CMK (cell line): ENCODE measurements around the gene NPTXR.
"Not testable (repeated sequence)": the region's sequence is repeated elsewhere in the genome, so short reads cannot be mapped to it uniquely, and the experiment has no call there.

ENCODE experiments used
- DNase-seq: peaks from one replicate; pipeline ENCODE4 v3.0.0-alpha.2; 2010; ENCODE audit warnings: low read depth

NPTXR gene

DNA sequence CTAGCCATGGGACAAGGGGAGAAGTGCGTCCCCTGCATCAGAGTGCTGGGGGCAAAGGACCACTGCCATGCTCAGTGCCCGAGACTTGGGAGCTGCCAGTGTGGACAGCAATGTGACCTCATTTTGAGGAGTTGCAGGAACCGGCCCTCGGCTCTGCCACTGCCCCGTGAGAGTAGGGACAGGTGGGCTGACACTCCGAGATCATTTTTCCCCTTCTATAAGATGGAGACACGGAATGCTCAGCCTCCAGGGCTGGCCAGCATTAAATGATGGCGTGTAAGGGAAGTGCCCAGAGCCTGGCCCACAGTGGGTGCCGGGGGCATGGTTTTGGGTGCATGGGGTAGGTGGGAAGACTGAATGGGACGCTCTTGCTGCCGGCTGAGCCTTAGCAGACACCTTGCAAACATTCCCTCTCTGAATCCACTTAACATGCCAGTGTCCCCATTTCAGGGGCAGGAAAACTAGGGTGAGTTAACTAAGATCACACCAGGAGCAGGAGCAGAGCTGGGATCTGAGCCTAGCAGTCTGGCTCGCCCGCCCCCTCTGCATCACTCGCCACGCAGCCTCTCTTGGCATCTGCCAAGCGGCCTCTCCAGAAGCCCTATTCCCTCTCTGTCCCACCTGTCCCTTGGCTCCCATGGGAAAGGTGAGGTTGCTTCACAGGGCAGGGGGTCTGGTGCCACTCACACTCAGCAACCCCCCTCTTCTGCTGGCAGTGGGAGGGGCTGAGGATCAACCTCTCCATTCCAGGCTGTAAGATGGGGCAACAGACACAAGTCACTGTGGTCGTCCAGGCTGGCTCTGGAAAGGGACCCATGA lies 13.6 kb downstream of the NPTXR start:
- no peak for DNase-seq

DNA sequence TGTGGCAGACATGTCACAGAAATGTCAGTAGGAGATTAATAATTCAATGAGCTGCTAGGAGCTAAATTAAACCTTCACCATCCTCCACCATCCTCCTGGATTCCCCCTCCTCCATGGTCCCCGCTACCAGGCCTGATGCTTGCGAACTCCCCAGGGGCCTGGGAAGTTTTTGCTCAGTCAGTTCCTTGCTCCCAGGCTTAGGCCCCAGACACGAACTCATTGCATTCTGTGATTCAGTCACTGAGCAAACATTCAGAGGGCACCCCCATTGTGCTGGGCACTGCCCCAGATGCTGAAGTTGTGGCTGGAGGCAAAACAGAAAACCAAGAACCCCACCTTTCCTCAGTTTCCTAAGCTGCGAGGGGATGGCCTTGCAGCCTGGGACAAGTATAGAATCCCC lies 14.3 kb downstream of the NPTXR start:
- DNase-seq: no peak

DNA sequence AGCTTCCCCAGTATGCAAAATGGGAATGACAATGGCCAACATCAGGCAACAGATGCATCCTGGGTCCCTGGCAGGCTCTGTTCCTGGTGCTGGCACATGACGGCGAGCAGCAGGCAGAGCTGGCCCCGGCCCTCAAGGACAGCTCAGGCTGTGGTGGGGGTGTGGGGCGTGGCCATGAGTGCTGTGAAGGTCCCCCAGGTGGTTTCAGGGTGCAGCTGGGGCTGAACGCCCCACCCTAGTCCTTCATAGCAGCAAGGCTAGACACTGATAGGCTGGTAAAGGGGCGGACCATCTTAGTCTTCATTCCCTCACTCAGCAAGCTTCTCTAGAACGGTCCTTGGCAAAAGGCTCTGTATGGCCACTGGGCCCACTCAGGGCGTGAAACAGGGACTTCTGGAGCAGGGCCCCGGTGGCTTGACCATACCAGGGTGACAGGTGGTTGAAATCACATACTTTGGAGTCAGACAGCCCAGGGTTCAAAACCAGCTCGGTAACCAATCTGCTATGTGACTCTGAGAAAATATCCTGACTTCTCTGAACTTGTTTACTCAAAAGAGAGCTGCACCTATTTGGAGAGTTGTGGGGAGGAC lies 15.1 kb downstream of the NPTXR start:
- DNase-seq: no peak

DNA sequence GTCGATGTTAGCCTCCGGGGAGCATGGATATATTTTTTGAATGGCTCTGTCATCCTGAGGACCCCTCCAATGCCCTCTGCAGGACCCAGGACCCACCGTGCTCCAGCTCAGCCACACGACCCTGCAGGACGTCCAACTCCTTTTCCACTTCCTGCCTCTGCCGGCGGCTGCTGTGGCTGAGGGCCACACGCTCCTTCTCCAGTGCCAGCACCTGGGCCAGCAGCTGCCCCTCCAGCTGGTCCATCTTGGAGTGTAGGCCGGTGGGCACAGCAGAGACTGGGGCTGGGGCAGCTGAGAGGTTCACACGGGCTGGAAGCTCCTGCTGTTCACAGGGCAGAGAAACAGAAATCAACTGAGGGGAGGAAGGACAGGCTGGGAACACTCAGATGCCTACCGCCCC lies 15.6 kb downstream of the NPTXR start:
- DNase-seq: no peak

DNA sequence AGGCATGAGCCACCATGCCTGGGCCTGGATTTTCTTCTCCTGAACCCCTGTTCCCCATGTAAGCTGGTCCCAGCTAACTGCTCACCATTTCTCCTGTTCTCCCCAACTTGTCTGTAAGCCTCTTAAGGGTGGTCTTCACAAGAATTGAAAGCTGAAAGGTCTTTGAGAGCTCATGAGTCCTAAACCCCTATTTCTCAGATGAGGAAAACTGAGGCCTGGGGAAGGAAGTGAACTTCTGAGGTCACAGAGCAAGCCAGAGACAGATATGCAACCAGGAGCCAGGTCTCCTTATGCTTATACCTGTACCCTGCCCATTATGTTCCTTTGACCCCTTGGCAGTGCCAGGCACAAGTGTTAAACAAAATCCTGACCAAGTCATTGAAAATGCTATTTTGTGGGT lies 16.3 kb downstream of the NPTXR start:
- no peak for DNase-seq

DNA sequence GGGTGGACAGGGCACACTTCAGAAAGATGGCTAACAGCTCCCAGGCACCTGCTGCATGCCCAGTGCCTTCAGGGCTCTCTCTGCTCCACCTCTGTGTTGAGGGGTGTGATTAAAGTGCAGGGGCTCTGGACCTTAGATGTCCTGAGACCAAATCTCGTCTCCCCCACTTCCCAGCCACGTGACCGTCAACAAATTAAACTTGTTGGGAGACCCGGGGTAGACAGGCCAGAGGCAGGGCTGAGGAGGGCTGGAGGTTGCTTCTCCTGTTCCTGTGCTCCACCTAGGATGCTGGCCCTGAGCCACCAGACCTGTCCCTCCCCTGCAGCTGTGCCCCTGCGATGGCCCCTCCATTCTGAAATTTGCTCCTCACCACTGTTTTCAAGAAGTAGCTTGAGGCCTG lies 17.0 kb downstream of the NPTXR start:
- DNase-seq: no peak

DNA sequence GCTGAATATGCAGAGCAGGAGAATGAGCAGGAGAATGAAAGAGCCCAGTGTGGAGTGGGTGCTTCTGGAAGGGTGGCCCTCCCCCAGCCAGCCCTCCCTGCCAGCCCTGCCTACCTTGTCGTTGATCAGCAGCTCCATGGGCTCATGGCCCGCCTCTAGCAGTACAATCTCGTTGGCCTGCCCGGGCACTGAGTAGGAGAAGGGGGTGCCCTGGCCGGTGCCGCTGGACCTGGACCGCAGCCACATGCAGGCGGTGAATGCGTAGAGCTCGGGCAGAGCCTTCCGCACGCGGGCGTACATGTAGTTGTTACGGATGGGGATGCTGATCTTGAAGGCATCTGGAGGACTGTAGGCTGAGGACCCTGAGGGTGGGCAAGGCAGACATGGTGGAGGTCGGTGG lies 17.4 kb downstream of the NPTXR start:
- no peak for DNase-seq

DNA sequence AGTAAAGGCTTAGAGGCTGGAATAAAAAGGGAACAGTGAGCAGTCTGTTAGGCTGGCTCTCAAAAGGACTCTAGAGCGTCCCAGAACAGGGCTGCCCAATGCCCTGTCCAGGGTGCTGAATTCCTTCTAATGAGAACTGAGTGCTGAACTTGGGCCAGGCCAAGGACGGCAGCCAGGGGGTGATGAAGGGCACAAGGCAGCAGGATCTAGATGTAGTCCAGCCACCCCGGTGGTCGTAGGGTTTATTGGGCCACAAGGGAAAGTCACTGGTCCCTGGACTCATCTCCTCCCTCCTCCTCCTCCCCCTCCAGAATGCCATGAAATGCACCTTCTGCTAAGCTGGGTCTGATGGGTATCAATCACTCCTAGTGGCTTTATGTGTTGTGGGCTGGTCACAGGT lies 19.2 kb downstream of the NPTXR start:
- peak; percentile 45 for DNase-seq

DNA sequence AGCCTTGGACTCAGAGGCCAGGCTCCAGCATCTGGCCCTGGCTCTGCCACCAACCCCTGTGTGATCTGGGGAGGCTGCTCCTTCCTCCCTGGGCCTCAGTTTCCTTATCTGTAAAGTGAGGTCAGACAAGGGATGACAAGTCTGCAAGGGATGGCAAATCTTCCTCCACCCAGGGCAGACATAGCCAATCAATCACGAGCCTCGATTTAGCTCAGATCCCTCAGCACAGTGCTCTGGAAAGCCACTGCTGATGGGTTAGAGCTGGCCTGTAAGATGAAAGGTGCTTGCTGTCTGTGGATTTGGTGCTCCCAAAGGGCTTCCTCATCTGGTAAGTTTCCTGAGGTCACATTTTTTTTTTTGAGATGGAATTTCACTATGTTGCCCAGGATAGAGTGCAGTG lies 20.2 kb downstream of the NPTXR start:
- no peak for DNase-seq

DNA sequence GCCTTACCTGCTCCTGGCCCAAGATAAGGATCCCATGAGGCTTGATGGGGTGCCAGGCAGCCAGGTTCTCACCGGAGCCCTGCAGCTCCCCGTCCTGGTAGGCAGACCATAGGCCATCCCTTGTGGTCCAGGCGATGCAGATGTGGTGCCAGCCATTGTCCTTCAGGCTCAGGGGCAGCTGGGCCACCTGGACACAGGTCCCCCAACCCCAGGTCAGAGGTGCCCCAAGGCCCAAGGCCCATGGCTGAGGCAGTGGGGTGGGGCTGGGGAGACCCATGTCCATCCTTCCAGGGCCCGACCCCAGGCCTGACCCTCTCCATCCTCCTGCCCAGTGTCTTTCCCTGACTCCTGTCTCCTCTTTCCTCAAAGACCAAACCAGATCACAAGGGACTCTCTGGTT lies 20.8 kb downstream of the NPTXR start:
- no peak for DNase-seq

DNA sequence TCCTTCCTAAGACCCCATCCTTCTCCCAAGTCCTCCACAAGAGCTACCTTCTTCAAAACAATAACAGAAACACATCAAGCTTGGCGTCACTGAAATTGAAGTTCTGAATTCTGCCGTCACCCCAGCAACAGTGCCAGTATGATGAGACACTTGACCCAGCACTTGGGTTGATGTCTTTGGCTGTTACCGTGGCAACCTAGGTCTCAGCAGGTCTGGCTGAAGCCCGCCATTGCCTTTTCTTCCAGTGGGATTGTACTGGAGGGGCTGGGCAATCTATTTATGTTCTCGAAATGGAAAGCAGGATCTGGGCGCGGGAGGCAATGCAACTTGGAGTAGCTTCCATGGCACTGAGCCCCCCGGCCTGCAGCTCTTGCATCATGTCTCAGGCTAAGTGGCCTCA lies 23.8 kb downstream of the NPTXR start:
- no peak for DNase-seq

DNA sequence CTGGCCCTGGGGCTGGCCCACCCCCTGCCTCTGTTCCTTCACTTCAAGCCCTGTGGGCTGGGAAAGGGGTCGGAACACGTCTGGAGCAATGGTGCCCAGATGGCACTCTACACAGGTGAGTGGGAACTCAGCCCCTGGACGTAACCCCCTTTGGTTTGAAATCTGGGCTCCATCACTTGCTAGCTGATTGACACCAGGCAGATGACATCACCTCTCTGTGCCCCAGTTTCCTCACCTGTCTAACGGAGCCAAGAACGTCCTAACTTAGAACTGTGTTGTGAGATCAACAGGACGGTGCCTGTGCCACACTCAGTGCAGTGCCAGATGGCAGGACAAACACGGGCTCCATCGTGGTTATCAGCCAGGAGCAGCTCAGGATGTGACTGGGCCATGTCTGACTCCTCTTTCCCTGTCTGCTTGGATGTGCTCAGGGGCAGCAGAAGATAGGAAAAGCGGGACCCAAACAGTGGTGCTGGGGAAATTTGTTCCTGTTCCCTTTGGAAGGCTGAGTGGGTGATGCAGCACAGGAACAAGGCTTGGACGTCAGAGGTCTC lies 24.4 kb downstream of the NPTXR start:
- DNase-seq: no peak

DNA sequence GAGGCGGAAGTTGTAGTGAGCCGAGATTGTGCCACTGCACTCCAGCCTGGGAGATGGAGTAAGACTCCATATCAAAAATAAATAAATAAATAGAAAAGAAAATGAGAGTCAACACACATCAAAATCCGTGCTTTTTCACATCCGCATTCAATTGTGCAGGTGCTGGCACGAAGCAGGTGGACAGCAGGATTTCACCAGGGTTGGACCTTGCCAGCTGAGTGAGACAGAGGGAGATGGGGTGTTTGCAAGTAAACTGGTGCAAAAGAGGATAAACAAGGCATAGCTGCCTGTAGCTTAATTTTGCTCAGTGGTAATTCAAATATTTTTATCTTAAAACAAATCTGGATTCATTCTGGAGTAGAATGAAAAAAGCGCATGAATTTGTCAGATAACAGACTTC lies 26.6 kb downstream of the NPTXR start:
- no peak for DNase-seq

DNA sequence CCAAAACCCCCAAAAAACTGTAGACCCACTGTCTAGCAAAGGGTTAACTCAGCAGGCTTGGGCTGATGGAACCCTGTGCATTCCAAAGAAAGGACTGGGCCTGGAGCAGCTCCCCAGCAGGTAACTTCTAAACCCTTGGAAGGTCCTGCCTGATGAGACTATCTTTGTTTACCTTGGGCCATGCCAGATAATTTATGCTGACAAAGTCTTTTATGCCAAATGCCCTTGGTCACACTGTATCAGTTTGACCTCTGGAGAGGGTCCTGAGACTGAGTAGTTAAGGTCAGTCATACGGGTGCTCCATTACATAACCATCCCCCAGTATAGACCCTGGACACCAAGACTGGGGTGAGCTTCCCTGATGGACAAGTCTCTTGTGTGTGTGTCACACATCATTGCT lies 28.0 kb downstream of the NPTXR start:
- DNase-seq: no peak

DNA sequence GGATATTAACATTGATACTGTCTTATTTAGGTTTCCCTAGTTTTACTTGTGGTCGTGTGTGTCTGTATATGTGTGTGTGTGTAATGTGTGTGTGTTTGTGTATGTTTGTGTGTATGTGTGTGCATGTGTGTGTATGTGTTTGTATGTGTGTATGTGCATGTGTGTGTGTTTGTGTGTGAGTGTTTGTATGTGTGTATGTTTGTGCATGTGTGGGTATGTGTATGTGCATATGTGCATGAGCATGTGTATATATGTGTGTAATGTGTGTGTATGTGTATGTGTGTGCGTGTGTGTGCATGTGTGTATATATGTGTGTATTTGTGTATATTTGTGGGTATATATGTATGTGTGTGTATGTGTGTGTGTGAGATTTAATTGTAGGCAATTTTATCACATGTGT lies 32.6 kb downstream of the NPTXR start:
- no peak for DNase-seq

DNA sequence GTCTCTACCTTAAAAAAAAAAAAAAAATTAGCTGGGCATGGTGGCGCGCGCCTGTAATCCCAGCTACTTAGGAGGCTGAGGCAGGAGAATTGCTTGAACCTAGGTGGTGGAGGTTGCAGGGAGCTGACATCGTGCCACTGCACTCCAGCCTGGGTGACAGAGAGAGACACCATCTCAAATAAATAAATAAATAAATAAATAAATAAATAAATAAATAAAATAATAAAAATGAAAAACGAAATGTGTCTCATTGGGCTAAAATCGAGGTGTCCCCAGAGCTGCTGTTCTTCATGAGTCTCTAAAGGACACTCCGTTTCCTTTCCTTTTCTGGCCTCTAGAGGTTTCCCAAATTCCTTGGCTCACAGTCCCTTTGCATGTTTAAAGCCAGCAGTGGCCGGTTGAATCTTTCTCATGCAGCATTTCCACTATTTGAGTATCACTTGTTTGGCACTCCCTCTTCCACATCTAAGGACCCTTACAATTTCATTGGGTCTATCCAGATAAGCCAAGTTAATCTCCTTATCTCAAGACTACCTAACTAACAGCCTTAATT lies 38.7 kb downstream of the NPTXR start:
- DNase-seq: not testable (repeated sequence)

DNA sequence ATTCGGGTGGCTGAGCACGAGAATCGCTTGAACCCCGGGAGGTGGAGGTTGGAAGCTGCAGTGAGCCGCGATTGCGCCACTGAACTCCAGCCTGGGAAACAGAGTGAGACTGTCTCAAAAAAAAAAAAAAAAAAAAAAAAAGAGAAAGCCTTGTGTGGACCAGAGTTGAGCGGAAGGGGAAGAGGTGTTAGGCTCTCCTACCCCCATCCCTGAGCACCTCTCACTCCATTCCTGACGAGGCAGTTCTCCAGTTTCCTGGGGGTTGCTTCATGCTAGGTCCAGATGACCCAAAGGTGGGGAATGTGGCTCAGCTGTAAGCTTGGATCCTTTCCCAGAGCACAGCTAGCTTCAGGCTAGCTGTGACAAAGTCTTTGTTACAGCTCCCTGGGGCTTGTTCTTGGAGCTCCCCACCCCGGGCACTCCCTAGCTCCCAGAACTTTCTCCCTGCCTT lies 41.1 kb downstream of the NPTXR start:
- DNase-seq: no peak

DNA sequence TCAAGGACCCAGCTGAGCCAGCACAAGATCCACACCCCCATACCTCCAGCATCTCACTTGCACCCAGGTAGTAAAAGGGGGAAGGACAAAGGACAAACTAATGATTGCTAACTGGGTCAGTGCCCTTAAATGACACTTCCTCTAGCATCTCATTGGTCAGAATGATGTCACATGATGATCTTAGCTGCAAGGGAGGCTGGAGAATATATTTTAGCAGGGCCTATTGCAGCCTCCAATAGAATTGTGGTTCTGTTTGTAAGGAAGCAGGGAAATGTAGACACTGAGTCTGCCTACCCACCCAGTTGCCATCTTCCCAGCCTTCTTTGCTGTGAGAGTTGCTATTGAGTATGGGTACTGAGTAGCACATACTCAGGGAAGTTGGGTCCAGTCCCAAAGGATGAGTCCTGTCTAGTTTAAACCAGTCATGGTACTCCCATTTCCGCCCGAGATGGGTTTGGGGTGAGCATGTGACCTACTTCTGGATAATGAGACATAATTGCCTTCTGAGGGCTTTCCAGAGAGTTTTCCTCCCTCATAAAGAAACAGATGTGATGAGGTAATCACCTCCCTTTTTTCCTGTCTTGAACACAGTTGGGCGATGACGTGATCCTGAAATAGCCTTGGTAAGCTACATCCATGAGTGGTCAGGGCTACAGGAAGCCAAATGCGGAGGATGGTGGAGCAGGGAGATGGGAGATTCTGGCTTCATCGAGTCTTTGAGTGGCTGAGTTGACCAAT lies 44.4 kb downstream of the NPTXR start:
- DNase-seq: no peak

DNA sequence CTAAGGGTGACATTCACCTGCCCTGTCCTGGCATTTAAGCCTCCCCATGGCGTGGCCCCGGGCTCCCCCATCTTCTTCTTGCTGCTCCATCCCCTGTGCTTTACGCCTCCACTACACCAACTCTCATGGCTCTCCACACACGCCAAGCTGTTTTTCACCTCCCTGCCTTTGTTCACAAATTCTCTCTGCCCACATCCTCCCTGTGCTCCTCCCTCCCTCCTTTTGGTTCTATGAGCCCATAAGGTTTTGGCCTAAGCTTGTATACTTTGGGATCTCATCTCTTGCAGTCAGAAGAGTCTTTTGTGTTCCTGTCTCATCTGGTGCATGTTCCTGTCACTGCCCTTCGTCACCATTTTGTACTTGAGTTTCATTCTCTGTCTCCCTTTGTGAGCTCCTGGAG lies 45.3 kb downstream of the NPTXR start:
- DNase-seq: no peak

DNA sequence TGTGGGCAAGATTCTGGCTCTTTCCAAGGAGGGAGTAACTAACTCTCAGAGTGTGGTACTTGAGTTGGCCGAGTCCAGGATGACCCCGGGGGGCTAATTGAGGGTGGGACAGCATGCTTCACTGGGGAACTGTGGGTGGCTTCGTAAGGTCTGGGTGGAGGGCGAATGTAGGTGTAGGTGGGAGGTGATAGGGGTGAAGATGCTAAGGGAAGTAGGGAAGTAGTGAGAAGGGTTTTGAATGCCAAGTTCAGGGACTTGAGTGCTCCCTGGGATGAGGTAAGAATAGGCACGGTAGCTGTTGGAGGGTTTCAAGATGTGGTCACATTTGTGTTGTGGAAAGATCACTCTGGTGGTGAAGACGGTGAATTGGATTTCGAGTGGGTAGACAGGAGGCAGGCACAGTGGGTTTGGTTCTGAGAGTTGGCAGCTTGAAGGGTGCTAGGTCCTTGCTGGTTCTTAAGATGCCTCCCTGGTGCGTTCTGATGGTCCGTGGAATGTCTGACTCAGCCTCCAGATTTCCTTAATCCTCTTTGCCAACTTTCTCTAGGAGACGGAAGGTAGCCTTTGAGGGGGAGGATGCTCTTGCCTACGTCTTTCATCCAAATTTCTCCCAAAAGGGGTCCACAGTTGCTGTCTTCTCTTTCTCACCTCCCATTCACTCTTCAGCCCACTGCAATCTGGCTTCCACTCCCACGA lies 47.4 kb downstream of the NPTXR start:
- no peak for DNase-seq

DNA sequence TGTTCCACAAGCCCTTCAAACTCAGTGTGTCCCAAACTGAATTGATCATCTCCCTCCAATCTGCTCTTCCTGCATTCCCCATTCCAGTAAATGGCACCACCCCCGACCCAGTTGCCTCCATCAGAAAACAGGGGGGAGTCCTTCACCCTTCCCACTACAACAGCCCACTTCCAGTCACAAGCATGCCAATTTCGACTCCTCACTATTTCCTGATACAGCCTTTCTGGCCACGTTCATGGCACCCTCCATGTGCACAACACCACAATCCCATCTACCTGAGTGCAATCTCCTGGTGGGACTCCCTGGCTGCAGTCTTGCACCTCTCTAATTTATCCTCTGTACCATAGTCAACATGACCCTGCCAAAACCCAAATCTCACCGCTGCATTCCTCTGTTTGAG lies 48.3 kb downstream of the NPTXR start:
- no peak for DNase-seq
